ENCODE measurements around the gene GALC.

The GALC gene

GRCh38 chr14:87935081-87935828 is 57.7 kb downstream of the GALC start:
- in situ Hi-C loops (cut with HindIII; ENCODE audit: low sequenced_read_pairs), result no loop called here

GRCh38 chr14:87934185-87934584 is 58.8 kb downstream of the GALC start:
- DNase-seq (ENCODE audit: low read depth, low spot score), result no peak
- H3K4me3 ChIP-seq (ENCODE audit: low read depth, low read length), result no peak overlapping the region
- in situ Hi-C loops (cut with HindIII; ENCODE audit: low sequenced_read_pairs), result no loop called here
- TF ChIP-seq CTCF (IDR thresholded peaks at IDR 0.05; ENCODE audit: low read depth, low read length), result no peak

More at GRCh38 chr14:87935081-87935828, 57.7 kb downstream of the GALC start:
- no peak for DNase-seq (ENCODE audit: low read depth, low spot score)
- H3K4me3 ChIP-seq (ENCODE audit: low read depth, low read length), result no peak overlapping the region
- TF ChIP-seq CTCF (IDR thresholded peaks at IDR 0.05; ENCODE audit: low read depth, low read length), result no peak

DNA sequence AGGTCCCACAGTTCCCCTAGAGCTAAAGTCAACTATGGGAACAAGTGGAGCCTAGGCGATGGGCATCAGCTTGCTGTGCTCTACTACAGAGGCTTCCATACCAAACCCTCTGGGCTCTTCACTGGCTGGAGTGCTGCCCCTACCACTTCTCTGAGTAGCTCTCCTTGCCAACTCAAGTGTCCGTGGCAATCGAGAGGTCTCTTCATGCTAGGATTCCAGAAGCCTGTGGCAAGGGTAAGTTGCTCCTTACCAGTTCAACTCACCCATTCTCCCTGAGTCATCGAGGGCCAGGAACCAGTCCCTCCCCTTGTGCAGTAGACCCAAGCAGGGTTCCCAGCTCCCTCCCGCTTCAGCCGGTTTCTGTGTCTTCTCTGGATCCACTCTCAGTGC is 76.1 kb downstream of the GALC start:
- in situ Hi-C loops (cut with HindIII; ENCODE audit: low sequenced_read_pairs), result no loop called here
- DNase-seq (ENCODE audit: low read depth, low spot score), result no peak
- H3K4me3 ChIP-seq (ENCODE audit: low read depth, low read length), result no peak overlapping the region
- TF ChIP-seq CTCF (IDR thresholded peaks at IDR 0.05; ENCODE audit: low read depth, low read length), result no peak

DNA sequence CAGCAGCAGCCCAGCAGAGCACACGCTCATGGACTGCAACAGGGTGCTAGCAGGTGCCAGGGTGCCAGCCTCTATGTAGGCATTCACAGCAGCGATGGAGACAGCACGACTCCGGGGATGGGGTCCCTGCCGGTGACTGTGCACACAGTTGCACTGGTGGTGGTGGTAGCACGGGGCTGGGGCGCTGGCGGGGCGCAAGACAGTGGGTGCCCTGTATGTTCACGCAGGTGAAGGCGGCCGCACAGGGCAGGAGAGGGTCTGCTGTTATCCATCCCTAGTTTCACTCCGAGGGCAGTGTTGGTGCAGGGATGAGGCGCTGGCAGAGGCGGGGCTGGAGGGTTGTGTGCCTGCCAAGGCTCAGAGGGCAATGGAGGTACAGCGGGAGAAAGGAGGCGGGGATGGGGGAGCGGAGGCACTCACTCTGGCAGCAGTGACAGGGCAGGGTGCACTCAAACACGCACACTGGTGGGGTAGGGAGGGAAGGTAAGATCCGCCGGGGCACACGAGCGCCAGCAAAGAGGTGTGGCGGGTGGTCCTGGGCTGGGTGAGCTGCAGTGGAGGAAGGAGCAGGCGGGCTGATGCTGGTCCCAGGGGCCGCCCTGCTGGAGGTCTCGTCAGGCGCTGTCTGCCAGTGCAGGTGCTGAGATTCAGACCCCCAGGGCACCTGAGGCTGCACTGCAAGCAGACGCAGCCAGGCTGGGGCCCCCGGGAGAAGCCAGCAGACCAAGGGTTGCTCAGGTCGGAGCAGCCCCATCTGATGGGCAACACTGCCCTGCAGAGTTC is 76.7 kb downstream of the GALC start:
- no peak for DNase-seq (ENCODE audit: low read depth, low spot score)
- no peak for TF ChIP-seq CTCF (IDR thresholded peaks at IDR 0.05; ENCODE audit: low read depth, low read length)
- no peak overlapping the region for H3K4me3 ChIP-seq (ENCODE audit: low read depth, low read length)
- in situ Hi-C loops (cut with HindIII; ENCODE audit: low sequenced_read_pairs), result no loop called here

DNA sequence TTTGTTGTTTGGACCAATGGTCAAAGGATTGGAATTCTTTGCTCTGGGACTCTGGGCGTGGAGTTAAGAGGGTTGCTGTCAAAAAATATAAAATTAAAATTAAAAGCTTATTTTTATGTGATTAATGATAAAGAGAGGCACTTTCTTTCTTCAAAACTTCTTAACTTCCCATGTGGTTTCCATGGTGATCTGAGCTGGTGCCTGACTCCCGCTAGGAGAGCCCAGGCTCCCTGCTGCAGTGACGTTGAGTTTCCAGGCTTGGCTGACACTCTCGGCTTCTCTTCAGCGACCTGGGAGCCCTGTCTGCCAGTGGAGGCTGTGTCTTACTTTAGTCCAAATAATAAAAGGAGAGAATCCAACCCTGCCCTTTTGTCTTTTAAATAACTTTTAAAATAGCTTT is 84.4 kb downstream of the GALC start:
- no peak overlapping the region for H3K4me3 ChIP-seq (ENCODE audit: low read depth, low read length)
- in situ Hi-C loops (cut with HindIII; ENCODE audit: low sequenced_read_pairs), result no loop called here
- DNase-seq (ENCODE audit: low read depth, low spot score), result no peak
- no peak for TF ChIP-seq CTCF (IDR thresholded peaks at IDR 0.05; ENCODE audit: low read depth, low read length)

GRCh38 chr14:87901652-87902051 is 91.3 kb downstream of the GALC start:
- in situ Hi-C loops (cut with HindIII; ENCODE audit: low sequenced_read_pairs), result no loop called here
- DNase-seq (ENCODE audit: low read depth, low spot score), result no peak
- H3K4me3 ChIP-seq (ENCODE audit: low read depth, low read length), result no peak overlapping the region
- no peak for TF ChIP-seq CTCF (IDR thresholded peaks at IDR 0.05; ENCODE audit: low read depth, low read length)

Data from astrocyte of the spinal cord (primary cell).